ENCODE measurements around the gene ALDH3B2. TPM values are rescaled to one million over a fixed set of nuclear protein-coding genes. Genes with fewer than 3 reads are reported as not detected.
A peak's percentile ranks its signal among the peaks of the same experiment; 100 is the strongest.
"Not testable (repeated sequence)": the region's sequence is repeated elsewhere in the genome, so short reads cannot be mapped to it uniquely, and the experiment has no call there.

Gene ALDH3B2
- 1 to 10 TPM; 1.8 to 4.4 TPM for total RNA-seq

GRCh38 chr11:67674442-67674871 lies at the start of gene ALDH3B2:
Gene ALDH3B2, minus strand, starts transcription at chr11:67674623. Its CDS starts 7,688 bp downstream, at chr11:67666935.
- WGBS: 46% methylated on average over 8 of the region's 8 CpGs
- peak; percentile 85 for DNase-seq (ENCODE audit: low spot score)
- Histone ChIP-seq H3K9me3 (no peaks in the 10 kb centered on the region), H3K4me3 (no peak within 1 kb of the TSS), H3K4me1 (replicated peaks) (peaks cover 12% of the 10 kb centered on the region), H3K36me3 (no peaks in the 10 kb centered on the region), H3K27me3 (replicated peaks; ENCODE audit: insufficient read depth) (no peaks in the 10 kb centered on the region), H3K27ac (peak within 1 kb of the TSS; percentile 52 to 69)
- TF ChIP-seq POLR2AphosphoS5 (IDR thresholded peaks at IDR 0.05) (peak; percentile 93), CTCF (IDR thresholded peaks at IDR 0.05) (no peak)
- intact Hi-C loops (cut with DNase I): no loop called here

GRCh38 chr11:67723036-67723435 lies 48.6 kb upstream of the ALDH3B2 start:
- H3K4me1 ChIP-seq (replicated peaks); intact Hi-C loops (cut with DNase I); DNase-seq (ENCODE audit: low spot score); H3K27ac ChIP-seq; H3K9me3 ChIP-seq; H3K4me3 ChIP-seq; H3K27me3 ChIP-seq (replicated peaks; ENCODE audit: insufficient read depth); H3K36me3 ChIP-seq: not testable (repeated sequence)
- WGBS: 90% methylated on average over 9 of the region's 9 CpGs

GRCh38 chr11:67716226-67716625 lies 41.8 kb upstream of the ALDH3B2 start:
- H3K27ac ChIP-seq; DNase-seq (ENCODE audit: low spot score); H3K4me3 ChIP-seq; H3K9me3 ChIP-seq; H3K27me3 ChIP-seq (replicated peaks; ENCODE audit: insufficient read depth); H3K36me3 ChIP-seq; intact Hi-C loops (cut with DNase I); H3K4me1 ChIP-seq (replicated peaks): not testable (repeated sequence)
- WGBS: 55% methylated on average over 7 of the region's 7 CpGs

- DNase-seq (ENCODE audit: low spot score); H3K4me1 ChIP-seq (replicated peaks); intact Hi-C loops (cut with DNase I); H3K27ac ChIP-seq; H3K36me3 ChIP-seq; H3K9me3 ChIP-seq; H3K4me3 ChIP-seq; H3K27me3 ChIP-seq (replicated peaks; ENCODE audit: insufficient read depth): not testable (repeated sequence)
- 62% methylated on average over 11 of the region's 17 CpGs for WGBS
Measured at GRCh38 chr11:67715801-67716200, 41.4 kb upstream of the ALDH3B2 start.

- intact Hi-C loops (cut with DNase I): not testable (repeated sequence)
- WGBS: 43% methylated on average over 3 of the region's 14 CpGs
Measured at GRCh38 chr11:67713892-67714509, 39.6 kb upstream of the ALDH3B2 start.

GRCh38 chr11:67711676-67712075 lies 37.3 kb upstream of the ALDH3B2 start:
- DNase-seq (ENCODE audit: low spot score); H3K4me1 ChIP-seq (replicated peaks); H3K36me3 ChIP-seq; H3K9me3 ChIP-seq; intact Hi-C loops (cut with DNase I); H3K27ac ChIP-seq; H3K4me3 ChIP-seq; H3K27me3 ChIP-seq (replicated peaks; ENCODE audit: insufficient read depth): not testable (repeated sequence)
- WGBS: 11% methylated on average over 21 of the region's 46 CpGs

More at GRCh38 chr11:67713892-67714509, 39.6 kb upstream of the ALDH3B2 start:
- H3K4me3 ChIP-seq; H3K9me3 ChIP-seq; H3K27me3 ChIP-seq (replicated peaks; ENCODE audit: insufficient read depth); H3K4me1 ChIP-seq (replicated peaks); H3K36me3 ChIP-seq; H3K27ac ChIP-seq: not testable (repeated sequence)
- TF ChIP-seq CTCF (IDR thresholded peaks at IDR 0.05): peak; percentile 11 to 57 (median 43)
- DNase-seq (ENCODE audit: low spot score): peak; percentile 37

- WGBS: 4% methylated on average over 7 of the region's 31 CpGs
- H3K27me3 ChIP-seq (replicated peaks; ENCODE audit: insufficient read depth); H3K4me1 ChIP-seq (replicated peaks); H3K9me3 ChIP-seq; H3K36me3 ChIP-seq; H3K4me3 ChIP-seq; DNase-seq (ENCODE audit: low spot score); H3K27ac ChIP-seq; intact Hi-C loops (cut with DNase I): not testable (repeated sequence)
Measured at GRCh38 chr11:67711212-67711611, 36.8 kb upstream of the ALDH3B2 start.

- H3K36me3 ChIP-seq; intact Hi-C loops (cut with DNase I): not testable (repeated sequence)
Measured at GRCh38 chr11:67709806-67710205, 35.4 kb upstream of the ALDH3B2 start.

More at GRCh38 chr11:67709806-67710205, 35.4 kb upstream of the ALDH3B2 start:
- H3K27me3 ChIP-seq (replicated peaks; ENCODE audit: insufficient read depth); H3K27ac ChIP-seq; H3K4me1 ChIP-seq (replicated peaks); H3K9me3 ChIP-seq; H3K4me3 ChIP-seq; DNase-seq (ENCODE audit: low spot score): not testable (repeated sequence)
- WGBS: 90% methylated on average over 9 of the region's 11 CpGs
